Thyroid gland (tissue), 4 donors: ENCODE measurements around the gene INKA1.
"Not testable (repeated sequence)": the region's sequence is repeated elsewhere in the genome, so short reads cannot be mapped to it uniquely, and the experiment has no call there.

Experiments
- CTCF ChIP-seq, 6 experiments: fragments of 200-600 bp in 3 of 6; fragments of 450-650 bp in 3 of 6; sonication (generic) in 3 of 6; IDR thresholded peaks; one replicate each; pipeline ENCODE4 v1.5.1; 2016 to 2019; ENCODE audit warnings: antibody characterized with exemption in 6 of 6, mild to moderate bottlenecking in 2 of 6, inconsistent platforms in 1 of 6, moderate library complexity in 1 of 6
- POLR2A ChIP-seq, 2 donors: fragments of 450-650 bp; IDR thresholded peaks; one replicate each; pipeline ENCODE4 v1.6.1; 2017; ENCODE audit warnings: antibody characterized with exemption in 2 of 2, mild to moderate bottlenecking in 2 of 2, moderate library complexity in 1 of 2

GRCh38 chr3:49776101-49776500 is 27.0 kb upstream of the INKA1 start:
- not testable (repeated sequence) for TF ChIP-seq CTCF, POLR2A (IDR thresholded peaks at IDR 0.05)
